Natural killer cell treated with Interleukin-12 subunit alpha and Interleukin-12 subunit beta and Interleukin-15 and Interleukin-18, amount 100 ng/mL, for 72 hours (primary cell): ENCODE measurements around the gene EPHA6. TPM values are rescaled to one million over a fixed set of nuclear protein-coding genes. Genes with fewer than 3 reads are reported as not detected.
"Not testable (repeated sequence)": the region's sequence is repeated elsewhere in the genome, so short reads cannot be mapped to it uniquely, and the experiment has no call there.

Experiments
- ATAC-seq, 2 donors: fragments of 150-1000 bp; cut with Tn5 transposase in 1 of 2; sonication (Bioruptor Pico), chemical (Tn5 transposase) in 1 of 2; 2 replicates each; pipeline ENCODE4 v1.10.0; 2021
- DNase-seq: peaks from one replicate; pipeline ENCODE4 v3.0.0; 2022; ENCODE audit warnings: low spot score
- H3K27ac Mint-ChIP-seq, 2 donors: 1 replicate in 1 of 2; 2 replicates in 1 of 2; pipeline ENCODE4 v1.8.0; 2022; ENCODE audit warnings: mixed read lengths in 2 of 2, mild to moderate bottlenecking in 1 of 2, moderate library complexity in 1 of 2
- H3K27me3 Mint-ChIP-seq, 2 donors: 1 replicate in 1 of 2; 2 replicates in 1 of 2; pipeline ENCODE4 v1.8.0; 2022; ENCODE audit warnings: mixed read lengths in 2 of 2
- H3K36me3 Mint-ChIP-seq: one replicate; pipeline ENCODE4 v1.8.0; 2022; ENCODE audit warnings: mixed read lengths
- H3K4me1 Mint-ChIP-seq, 2 donors: 1 replicate in 1 of 2; 2 replicates in 1 of 2; pipeline ENCODE4 v1.8.0; 2022; ENCODE audit warnings: low read depth in 2 of 2, mixed read lengths in 2 of 2, mild to moderate bottlenecking in 1 of 2
- H3K4me3 Mint-ChIP-seq: one replicate; pipeline ENCODE4 v1.8.0; 2022; ENCODE audit warnings: mixed read lengths
- H3K9me3 Mint-ChIP-seq: 2 replicates; pipeline ENCODE4 v1.8.0; 2022; ENCODE audit warnings: mixed read lengths
- total RNA-seq, 2 donors: library from RNA; stranded (reverse); gene quantifications; one replicate each; pipeline ENCODE4 v1.2.3, GENCODE V29; 2022

The EPHA6 gene
- total RNA-seq, 2 donors from 2014 or later: not detected

DNA sequence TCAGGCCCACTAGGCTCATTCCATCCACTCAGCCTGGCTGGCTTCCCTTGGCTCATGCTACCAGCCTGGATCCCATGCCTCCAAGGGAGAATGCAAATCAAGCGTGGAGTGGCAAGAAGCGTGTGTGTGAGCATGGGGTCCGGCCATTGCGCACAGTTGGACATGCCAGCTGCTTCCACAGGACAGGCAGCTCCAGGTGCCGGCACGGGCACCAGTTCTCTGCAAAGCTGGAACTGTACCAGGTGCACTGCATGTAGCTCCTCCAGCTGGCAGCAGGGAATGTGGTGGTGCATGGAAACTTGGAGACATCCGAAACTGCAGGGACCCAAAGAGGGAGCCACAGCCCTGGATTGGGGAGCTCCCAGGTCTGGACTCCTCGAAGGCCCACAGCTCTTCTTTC is 449.8 kb downstream of the EPHA6 start:
- Mint-ChIP-seq H3K4me3 (no peak overlapping the region), H3K9me3 (peaks cover 5% of the 10 kb centered on the region), H3K36me3 (no peaks in the 10 kb centered on the region), H3K27ac (no peak overlapping the region), H3K27me3 (no peaks in the 10 kb centered on the region), H3K4me1 (peaks cover 0 to 2% of the 10 kb centered on the region in 2 donors)
- DNase-seq: no peak
- ATAC-seq: peak in 1 of 2 donors; percentile 28

DNA sequence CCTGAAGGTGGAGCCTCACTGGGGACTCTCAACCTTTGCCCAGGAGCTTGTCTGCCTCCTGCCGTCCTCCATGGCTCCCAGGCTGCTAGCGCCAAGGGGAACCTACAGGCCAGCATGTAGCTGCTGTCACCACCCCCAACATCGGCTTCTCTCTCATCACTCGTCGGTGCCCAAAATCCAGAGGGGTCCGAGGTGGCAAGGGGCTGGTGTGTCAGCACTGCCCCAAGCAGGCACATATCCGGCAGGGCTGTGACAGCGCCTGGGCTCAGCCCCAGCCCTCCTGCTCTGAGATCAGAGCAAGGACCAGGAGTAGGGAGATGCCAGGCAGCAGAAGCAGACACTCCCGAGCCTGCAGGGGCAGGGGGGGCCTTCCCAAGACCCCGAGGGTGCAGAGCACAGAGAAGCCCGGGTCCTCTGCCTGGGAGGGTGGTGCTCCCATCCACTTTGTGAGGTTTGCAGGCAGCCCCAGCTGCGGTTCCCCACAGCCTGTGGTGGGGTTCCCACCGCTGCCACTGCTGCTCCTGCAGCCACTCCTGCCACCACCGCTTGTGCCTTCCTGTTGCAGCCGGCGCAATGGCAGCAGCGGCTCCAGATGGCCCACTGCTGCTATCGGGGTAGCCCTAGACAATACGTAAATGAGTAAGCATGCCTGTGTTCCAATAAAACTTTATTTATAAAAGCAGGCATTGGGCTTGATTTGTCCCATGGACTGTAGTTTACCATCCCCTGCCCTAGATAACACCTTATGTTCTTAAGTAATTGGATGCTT is 451.0 kb downstream of the EPHA6 start:
- Mint-ChIP-seq H3K4me1 (peaks cover 0 to 2% of the 10 kb centered on the region in 2 donors), H3K36me3 (no peaks in the 10 kb centered on the region), H3K4me3 (no peak overlapping the region), H3K27me3 (no peaks in the 10 kb centered on the region), H3K27ac (no peak overlapping the region), H3K9me3 (peaks cover 6% of the 10 kb centered on the region)
- DNase-seq (no peak), ATAC-seq (no peak)

DNA sequence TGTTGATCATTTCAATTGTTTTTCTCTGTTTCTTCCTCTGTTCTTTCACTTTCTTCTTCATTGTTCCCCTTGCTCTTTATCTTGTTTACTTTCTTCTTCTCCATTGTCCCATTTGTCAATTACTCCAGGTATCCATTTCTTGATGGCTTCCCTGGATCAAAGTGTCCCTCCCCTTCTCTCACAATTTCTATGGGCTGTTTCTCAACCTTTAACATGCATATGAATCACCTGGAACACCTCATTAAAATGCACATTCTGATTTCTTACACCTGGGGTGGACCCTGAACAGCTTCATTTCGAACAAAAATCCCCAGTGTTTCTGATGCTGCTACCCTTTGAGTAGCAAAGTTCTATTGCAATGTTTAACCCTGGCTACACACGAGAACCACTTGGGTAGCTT is 454.8 kb downstream of the EPHA6 start:
- no peaks in the 10 kb centered on the region for H3K27me3 Mint-ChIP-seq
- ATAC-seq (no peak), DNase-seq (no peak)
- H3K27ac Mint-ChIP-seq: no peak overlapping the region
- H3K9me3 Mint-ChIP-seq: peaks cover 20% of the 10 kb centered on the region
- H3K36me3 Mint-ChIP-seq: peaks cover 8% of the 10 kb centered on the region
- no peak overlapping the region for H3K4me3 Mint-ChIP-seq
- H3K4me1 Mint-ChIP-seq: no peaks in the 10 kb centered on the region

DNA sequence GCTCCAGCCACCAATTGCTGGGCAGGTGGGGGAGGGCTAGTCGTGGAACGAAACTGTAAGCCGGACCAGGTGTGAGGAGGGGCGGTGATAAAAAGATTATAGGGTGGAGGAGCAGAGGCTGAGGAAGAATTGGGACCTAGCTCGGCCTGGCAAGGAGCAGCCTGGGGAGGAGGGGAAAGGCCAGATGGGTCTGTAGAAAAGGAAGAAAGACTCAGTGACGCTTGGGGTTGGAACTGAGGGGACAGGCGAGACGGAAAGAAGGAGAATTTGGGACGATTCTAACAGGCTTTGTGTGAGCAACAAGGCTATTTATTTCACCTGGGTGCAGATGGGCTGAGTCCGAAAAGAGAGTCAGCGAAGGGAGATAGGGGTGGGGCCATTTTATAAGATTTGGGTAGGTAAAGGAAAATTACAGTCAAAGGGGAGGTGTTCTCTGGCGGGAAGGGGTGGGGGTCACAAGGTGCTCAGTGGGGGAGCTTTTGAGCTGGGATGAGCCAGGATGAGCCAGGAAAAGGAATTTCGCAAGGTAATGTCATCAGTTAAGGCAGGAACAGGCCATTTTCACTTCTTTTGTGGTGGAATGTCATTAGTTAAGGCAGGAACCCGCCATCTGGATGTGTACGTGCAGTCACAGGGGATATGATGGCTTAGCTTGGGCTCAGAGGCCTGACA is 462.6 kb downstream of the EPHA6 start:
- DNase-seq, H3K4me3 Mint-ChIP-seq, ATAC-seq, H3K4me1 Mint-ChIP-seq, H3K27me3 Mint-ChIP-seq, H3K27ac Mint-ChIP-seq: not testable (repeated sequence)
- H3K36me3 Mint-ChIP-seq: peaks cover 24% of the 10 kb centered on the region
- H3K9me3 Mint-ChIP-seq: peaks cover 34% of the 10 kb centered on the region

DNA sequence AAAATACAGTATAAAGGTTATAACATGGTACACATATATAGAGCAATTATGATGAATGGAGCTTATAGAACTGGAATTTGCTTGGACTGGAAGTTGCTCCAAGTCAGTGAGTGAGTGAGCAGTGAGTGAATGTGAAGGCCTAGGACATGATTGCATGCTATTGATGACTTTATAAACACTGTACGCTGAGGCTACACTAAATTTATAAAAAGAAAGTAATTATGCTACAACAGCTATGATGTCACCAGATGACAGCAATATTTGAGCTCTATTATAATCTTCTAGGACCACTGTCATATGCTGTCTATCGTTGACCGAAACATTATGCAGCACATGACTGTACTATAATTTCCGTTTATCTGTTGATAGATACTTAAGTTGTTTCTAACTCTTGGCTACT is 463.3 kb downstream of the EPHA6 start:
- no peak overlapping the region for H3K27ac Mint-ChIP-seq
- DNase-seq: no peak
- H3K36me3 Mint-ChIP-seq: peaks cover 24% of the 10 kb centered on the region
- no peaks in the 10 kb centered on the region for H3K4me1 Mint-ChIP-seq
- no peak overlapping the region for H3K4me3 Mint-ChIP-seq
- no peak for ATAC-seq
- no peaks in the 10 kb centered on the region for H3K27me3 Mint-ChIP-seq
- H3K9me3 Mint-ChIP-seq: peaks cover 29% of the 10 kb centered on the region

DNA sequence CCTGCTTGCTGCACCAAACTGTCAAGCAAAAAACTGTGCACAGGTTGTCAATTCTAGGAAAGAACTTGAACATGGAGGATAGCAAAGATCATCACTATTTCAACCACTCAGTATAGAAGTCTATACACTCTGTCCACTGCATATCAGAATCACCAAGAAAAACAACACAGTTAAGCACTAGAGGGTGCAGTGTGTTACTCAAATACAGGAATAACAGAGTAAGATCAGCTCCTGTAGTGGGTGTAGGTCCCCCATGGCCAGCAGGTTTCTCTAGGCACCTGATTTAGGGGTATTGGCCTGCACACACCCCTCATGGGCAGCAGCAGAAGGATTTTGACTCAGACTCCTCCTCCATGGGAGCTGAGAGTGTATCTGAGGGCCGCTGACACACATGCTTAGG is 464.1 kb downstream of the EPHA6 start:
- DNase-seq: no peak
- H3K9me3 Mint-ChIP-seq: peaks cover 23% of the 10 kb centered on the region
- H3K27me3 Mint-ChIP-seq: no peaks in the 10 kb centered on the region
- ATAC-seq: no peak
- peaks cover 17% of the 10 kb centered on the region for H3K36me3 Mint-ChIP-seq
- no peak overlapping the region for H3K27ac Mint-ChIP-seq
- H3K4me1 Mint-ChIP-seq: no peaks in the 10 kb centered on the region
- H3K4me3 Mint-ChIP-seq: no peak overlapping the region

DNA sequence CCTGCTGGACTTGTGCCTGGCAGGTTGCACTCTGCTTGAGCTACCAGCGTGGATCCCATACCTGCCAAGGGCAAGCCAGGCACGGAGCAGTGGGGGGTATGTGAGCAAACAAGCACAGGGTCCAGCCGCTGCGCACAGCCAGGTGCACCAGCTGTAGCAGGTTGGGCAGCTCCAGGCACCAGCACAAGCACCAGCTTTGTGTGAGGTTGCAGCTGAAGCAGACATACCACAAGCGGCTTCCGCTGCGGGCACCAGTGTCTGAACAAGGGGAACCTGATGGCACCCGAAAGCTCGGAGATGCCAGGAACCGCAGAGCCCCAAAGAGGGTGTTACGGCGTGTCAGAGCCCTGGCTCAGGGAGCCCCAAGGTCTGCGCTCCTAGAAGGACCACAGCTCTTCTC is 477.5 kb downstream of the EPHA6 start:
- H3K9me3 Mint-ChIP-seq: peaks cover 37% of the 10 kb centered on the region
- no peak overlapping the region for H3K27ac Mint-ChIP-seq
- no peaks in the 10 kb centered on the region for H3K4me1 Mint-ChIP-seq
- no peak for DNase-seq
- H3K27me3 Mint-ChIP-seq: no peaks in the 10 kb centered on the region
- H3K36me3 Mint-ChIP-seq: peaks cover 8% of the 10 kb centered on the region
- no peak for ATAC-seq
- no peak overlapping the region for H3K4me3 Mint-ChIP-seq

DNA sequence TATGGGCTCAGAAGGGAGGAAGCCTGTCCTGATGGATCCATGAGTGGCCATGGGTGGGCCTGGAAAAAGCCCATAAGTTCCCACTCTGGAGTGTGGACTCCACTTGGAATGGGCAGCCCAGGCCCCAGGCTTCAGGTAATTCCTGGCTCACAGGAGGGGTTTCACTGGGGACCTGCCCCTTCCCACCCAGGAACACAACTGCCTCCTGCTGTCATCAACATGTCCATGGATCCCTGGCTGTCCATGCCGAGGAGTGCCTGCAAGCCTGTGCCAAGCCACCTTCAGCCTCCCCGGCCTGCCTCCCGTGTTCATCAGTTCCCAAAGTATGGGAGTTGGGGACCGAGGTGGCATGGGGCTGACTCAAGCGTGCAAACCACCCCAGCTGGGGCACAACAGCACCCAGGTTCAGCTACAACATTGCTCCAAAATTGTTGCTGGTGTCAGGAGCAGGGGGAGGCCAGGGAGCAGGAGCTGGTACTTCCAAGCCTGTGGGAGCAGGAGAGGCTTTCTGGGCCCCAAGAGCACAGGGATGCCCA is 479.3 kb downstream of the EPHA6 start:
- no peak overlapping the region for H3K27ac Mint-ChIP-seq
- ATAC-seq (no peak), DNase-seq (no peak)
- H3K4me1 Mint-ChIP-seq: no peaks in the 10 kb centered on the region
- H3K36me3 Mint-ChIP-seq: peaks cover 8% of the 10 kb centered on the region
- no peaks in the 10 kb centered on the region for H3K27me3 Mint-ChIP-seq
- no peak overlapping the region for H3K4me3 Mint-ChIP-seq
- peaks cover 30% of the 10 kb centered on the region for H3K9me3 Mint-ChIP-seq

DNA sequence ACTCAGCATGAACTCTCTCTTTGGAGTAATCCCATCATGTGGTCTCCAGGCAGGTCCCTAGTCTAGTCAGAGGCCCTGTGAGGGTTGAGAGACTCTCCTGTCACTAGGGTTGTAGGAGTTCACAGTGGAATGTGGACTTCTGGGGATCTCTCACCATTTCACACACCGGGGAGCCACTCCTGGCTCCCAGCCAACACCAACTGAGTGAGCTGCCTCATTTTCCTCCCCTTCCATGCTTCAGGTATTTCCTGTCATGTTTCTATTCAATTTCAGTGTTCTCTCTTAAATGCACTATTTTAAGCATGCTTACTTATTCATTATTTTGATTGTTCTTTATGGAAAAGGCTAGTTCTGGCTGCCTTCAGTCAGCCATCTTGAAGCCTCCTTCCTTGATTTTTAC is 482.6 kb downstream of the EPHA6 start:
- no peak for ATAC-seq
- Mint-ChIP-seq H3K9me3 (peaks cover 10% of the 10 kb centered on the region), H3K27me3 (no peaks in the 10 kb centered on the region)

DNA sequence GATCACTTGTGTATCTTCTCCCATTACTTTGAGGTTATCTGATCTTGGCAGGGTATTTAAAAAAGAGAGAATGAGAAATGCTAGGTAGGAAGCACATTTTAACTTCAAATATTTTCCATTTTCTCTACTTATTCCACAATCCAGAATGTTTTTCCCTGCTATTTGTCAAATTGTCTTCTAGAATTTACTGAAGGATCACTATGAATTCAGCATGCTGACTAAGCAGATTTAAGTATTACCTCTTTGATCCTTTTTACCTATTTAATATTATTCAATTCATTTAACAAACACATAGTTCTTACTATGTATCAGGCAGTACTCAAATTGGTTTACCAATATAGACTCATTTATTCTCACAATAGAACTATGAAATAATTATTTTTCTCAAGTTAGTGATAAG is 486.7 kb downstream of the EPHA6 start:
- Mint-ChIP-seq H3K27ac (no peak overlapping the region), H3K36me3 (no peaks in the 10 kb centered on the region), H3K4me3 (no peak overlapping the region), H3K27me3 (no peaks in the 10 kb centered on the region), H3K4me1 (no peaks in the 10 kb centered on the region), H3K9me3 (peaks cover 18% of the 10 kb centered on the region)
- ATAC-seq (no peak), DNase-seq (no peak)

More for the DNA sequence above, 482.6 kb downstream of the EPHA6 start:
- no peaks in the 10 kb centered on the region for H3K36me3 Mint-ChIP-seq
- no peak overlapping the region for H3K4me3 Mint-ChIP-seq
- H3K27ac Mint-ChIP-seq: no peak overlapping the region
- no peaks in the 10 kb centered on the region for H3K4me1 Mint-ChIP-seq
- DNase-seq: no peak

DNA sequence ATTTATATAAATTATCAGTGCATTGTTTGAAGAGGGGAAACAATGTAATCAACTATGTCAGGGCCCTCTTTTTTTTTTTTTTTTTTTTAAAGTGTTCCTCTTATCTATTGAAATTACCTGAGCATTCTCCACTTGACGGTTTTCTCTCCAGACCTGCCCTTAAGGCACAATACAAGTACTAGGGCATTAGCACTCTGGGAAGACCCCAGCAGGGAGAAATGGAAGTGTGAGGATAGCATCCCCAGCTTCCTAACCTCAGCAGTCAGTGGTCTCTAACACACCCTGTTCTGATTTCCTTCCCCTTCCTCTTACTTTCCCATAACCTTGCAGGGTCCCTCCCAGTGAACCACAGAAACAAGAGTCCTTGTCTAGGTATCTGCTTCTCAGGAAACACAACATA is 491.8 kb downstream of the EPHA6 start:
- no peaks in the 10 kb centered on the region for H3K27me3 Mint-ChIP-seq
- peaks cover 25% of the 10 kb centered on the region for H3K9me3 Mint-ChIP-seq
- no peaks in the 10 kb centered on the region for H3K4me1 Mint-ChIP-seq
- no peak overlapping the region for H3K4me3 Mint-ChIP-seq
- ATAC-seq: no peak
- H3K27ac Mint-ChIP-seq: no peak overlapping the region
- DNase-seq: no peak
- no peaks in the 10 kb centered on the region for H3K36me3 Mint-ChIP-seq

DNA sequence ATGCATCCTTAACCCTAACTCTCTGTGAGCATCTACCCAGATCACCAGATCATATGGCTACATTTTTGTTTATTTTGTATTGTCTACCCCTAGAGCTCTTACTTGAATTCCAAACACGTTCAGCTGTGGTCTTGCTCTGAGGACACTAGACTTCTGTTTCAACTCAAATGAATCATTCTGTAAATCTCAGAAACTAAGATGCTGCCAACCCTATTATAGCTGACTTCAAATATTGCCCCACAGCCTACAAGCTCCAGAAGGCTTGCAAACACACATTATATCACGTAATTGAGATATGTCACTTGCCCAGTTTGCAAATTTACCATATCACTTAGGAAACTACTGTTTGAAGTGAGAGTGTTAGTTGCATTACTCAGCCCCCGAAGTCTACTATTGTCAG is 524.0 kb downstream of the EPHA6 start:
- H3K4me1 Mint-ChIP-seq: no peaks in the 10 kb centered on the region
- no peaks in the 10 kb centered on the region for H3K27me3 Mint-ChIP-seq
- no peak overlapping the region for H3K4me3 Mint-ChIP-seq
- DNase-seq (no peak), ATAC-seq (no peak)
- peaks cover 22% of the 10 kb centered on the region for H3K9me3 Mint-ChIP-seq
- H3K27ac Mint-ChIP-seq: no peak overlapping the region
- H3K36me3 Mint-ChIP-seq: no peaks in the 10 kb centered on the region

DNA sequence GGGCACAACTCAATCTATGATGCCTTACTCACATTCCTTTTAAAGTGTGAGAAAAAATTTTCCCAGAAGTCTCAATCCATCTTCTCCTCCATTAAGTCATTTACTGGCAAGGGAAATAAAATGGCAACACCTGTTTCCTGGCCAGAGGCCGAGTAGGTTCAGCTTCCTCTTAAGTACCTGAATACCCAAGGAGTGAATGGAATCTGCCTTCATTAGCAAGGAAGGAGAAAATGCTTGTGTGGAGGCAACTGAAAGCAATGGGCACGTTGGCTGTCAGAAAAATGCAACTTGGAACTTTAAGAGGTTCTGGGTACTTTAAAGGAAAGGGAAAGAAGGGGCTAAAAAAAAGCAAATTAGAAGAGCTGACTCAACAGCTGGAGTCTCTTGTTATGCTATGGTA is 526.5 kb downstream of the EPHA6 start:
- H3K4me1 Mint-ChIP-seq: no peaks in the 10 kb centered on the region
- DNase-seq (no peak), ATAC-seq (no peak)
- H3K27me3 Mint-ChIP-seq: no peaks in the 10 kb centered on the region
- H3K9me3 Mint-ChIP-seq: peaks cover 25% of the 10 kb centered on the region
- H3K27ac Mint-ChIP-seq: no peak overlapping the region
- H3K36me3 Mint-ChIP-seq: no peaks in the 10 kb centered on the region
- H3K4me3 Mint-ChIP-seq: no peak overlapping the region

DNA sequence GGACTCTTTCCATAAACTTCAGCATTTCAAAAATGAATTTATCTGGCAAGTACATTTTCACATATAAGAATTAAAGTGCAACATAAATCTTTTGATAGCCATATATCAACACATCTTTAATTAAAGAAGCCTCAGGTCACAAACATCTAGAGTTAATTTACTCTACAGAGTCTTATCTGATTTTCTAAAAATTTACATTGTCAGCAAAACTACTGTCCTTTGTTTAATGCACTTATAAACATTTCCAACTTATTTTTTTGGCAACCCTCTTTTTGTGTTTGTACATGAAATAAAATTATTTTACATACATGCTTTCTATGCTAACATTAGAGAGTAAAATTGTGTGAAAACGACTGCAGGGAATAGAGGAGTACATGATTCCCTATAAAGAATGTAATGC is 533.4 kb downstream of the EPHA6 start:
- no peak for DNase-seq
- Mint-ChIP-seq H3K4me3 (no peak overlapping the region), H3K27me3 (no peaks in the 10 kb centered on the region), H3K27ac (no peak overlapping the region), H3K36me3 (peaks cover 5% of the 10 kb centered on the region), H3K4me1 (no peaks in the 10 kb centered on the region), H3K9me3 (peaks cover 20% of the 10 kb centered on the region)
- ATAC-seq: no peak
